SU-DHL-6 (cell line): ENCODE measurements around the gene TREH.

Experiments used
- H2AFZ ChIP-seq: fragments of 200-600 bp; sonication (generic); 2 replicates; pipeline ENCODE4 v1.6.1; 2014; ENCODE audit warnings: low read depth, mild to moderate bottlenecking, moderate library complexity, mixed read lengths, antibody characterized with exemption, low read length; ENCODE audit not compliant: severe bottlenecking
- H3F3A ChIP-seq: fragments of 200-600 bp; shearing (Covaris generic); 2 replicates; pipeline ENCODE4 v1.6.0; 2016; ENCODE audit warnings: antibody characterized with exemption, mild to moderate bottlenecking; ENCODE audit not compliant: insufficient read depth
- H3K27ac ChIP-seq: fragments of 200-600 bp; sonication (generic); 2 replicates; pipeline ENCODE4 v1.5.1; 2016; ENCODE audit warnings: low read depth, mild to moderate bottlenecking, low read length, moderate library complexity, mixed read lengths
- H3K27me3 ChIP-seq: fragments of 200-600 bp; sonication (generic), shearing (Covaris generic); 2 replicates; pipeline ENCODE4 v1.6.0; 2014; ENCODE audit warnings: mild to moderate bottlenecking, low read length
- H3K36me3 ChIP-seq: fragments of 200-600 bp; sonication (generic); 2 replicates; pipeline ENCODE4 v1.6.1; 2014; ENCODE audit warnings: mild to moderate bottlenecking, low read length, mixed read lengths
- H3K4me2 ChIP-seq: fragments of 300-600, 200-600 bp; shearing (Covaris generic), sonication (generic); 2 replicates; pipeline ENCODE4 v1.6.0; 2014; ENCODE audit warnings: low read length, low read depth, mild to moderate bottlenecking; ENCODE audit not compliant: poor library complexity, severe bottlenecking
- H3K4me3 ChIP-seq: fragments of 200-600 bp; sonication (generic); 2 replicates; pipeline ENCODE4 v1.5.1; 2014; ENCODE audit warnings: antibody characterized with exemption, low read length, mild to moderate bottlenecking, mixed read lengths; ENCODE audit not compliant: insufficient read depth, poor library complexity, severe bottlenecking
- H3K79me2 ChIP-seq: fragments of 200-600 bp; sonication (generic); 2 replicates; pipeline ENCODE4 v1.6.1; 2014; ENCODE audit warnings: mild to moderate bottlenecking, low read length, moderate library complexity; ENCODE audit not compliant: insufficient read depth
- H3K9ac ChIP-seq: fragments of 200-600 bp; sonication (generic); 2 replicates; pipeline ENCODE4 v1.7.0; 2014; ENCODE audit warnings: mild to moderate bottlenecking, low read length
- H3K9me2 ChIP-seq: fragments of 200-600 bp; sonication (generic); replicated peaks from 2 replicates; pipeline ENCODE4 v1.6.1; 2014; ENCODE audit warnings: low read length; ENCODE audit not compliant: insufficient read depth
- H3K9me3 ChIP-seq: fragments of 200-600 bp; sonication (generic); 2 replicates; pipeline ENCODE4 v1.6.1; 2014; ENCODE audit warnings: low read length, mixed read lengths; ENCODE audit not compliant: insufficient read depth
- H4K20me1 ChIP-seq: fragments of 200-600 bp; sonication (generic); 2 replicates; pipeline ENCODE4 v1.6.1; 2014; ENCODE audit warnings: low read depth, mild to moderate bottlenecking, antibody characterized with exemption, low read length, moderate library complexity, mixed read lengths
- EZH2phosphoT487 ChIP-seq: fragments of 200-600 bp; sonication (generic), shearing (Covaris generic); conservative IDR thresholded peaks from 2 replicates; pipeline ENCODE4 v1.6.1; 2018; ENCODE audit warnings: mild to moderate bottlenecking, antibody characterized with exemption, low read length, moderate library complexity, mixed read lengths
- TF ChIP-seq, protein P1 (sequence below): fragments of 200-600 bp; sonication (generic); IDR thresholded peaks from one replicate; pipeline ENCODE4 v1.5.1; 2017; ENCODE audit warnings: antibody characterized with exemption, mild to moderate bottlenecking, low read length, moderate library complexity; ENCODE audit not compliant: insufficient read depth, poor library complexity, severe bottlenecking

The TREH gene

DNA sequence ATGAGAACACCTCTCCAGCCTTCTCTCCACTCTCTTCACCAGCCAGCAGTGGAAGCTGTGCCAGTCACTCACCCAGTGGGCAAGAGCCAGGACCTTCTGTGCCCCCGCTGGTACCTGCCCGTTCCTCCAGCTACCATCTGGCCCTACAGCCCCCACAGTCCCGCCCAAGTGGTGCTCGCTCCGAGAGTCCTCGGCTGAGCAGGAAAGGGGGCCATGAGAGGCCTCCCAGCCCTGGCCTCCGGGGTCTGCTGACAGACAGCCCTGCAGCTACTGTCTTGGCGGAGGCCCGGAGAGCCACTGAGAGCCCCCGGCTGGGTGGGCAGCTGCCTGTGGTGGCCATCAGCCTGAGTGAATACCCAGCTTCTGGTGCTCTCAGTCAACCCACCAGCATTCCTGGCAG lies 51.9 kb downstream of the TREH start:
- H3K4me2 ChIP-seq: no peak overlapping the region
- no peak overlapping the region for H3K27ac ChIP-seq
- no peak overlapping the region for H3K4me3 ChIP-seq
- no peaks in the 10 kb centered on the region for H4K20me1 ChIP-seq
- H2AFZ ChIP-seq: no peak overlapping the region
- H3K36me3 ChIP-seq: no peaks in the 10 kb centered on the region
- no peaks in the 10 kb centered on the region for H3K9me2 ChIP-seq
- TF ChIP-seq, protein P1, sequence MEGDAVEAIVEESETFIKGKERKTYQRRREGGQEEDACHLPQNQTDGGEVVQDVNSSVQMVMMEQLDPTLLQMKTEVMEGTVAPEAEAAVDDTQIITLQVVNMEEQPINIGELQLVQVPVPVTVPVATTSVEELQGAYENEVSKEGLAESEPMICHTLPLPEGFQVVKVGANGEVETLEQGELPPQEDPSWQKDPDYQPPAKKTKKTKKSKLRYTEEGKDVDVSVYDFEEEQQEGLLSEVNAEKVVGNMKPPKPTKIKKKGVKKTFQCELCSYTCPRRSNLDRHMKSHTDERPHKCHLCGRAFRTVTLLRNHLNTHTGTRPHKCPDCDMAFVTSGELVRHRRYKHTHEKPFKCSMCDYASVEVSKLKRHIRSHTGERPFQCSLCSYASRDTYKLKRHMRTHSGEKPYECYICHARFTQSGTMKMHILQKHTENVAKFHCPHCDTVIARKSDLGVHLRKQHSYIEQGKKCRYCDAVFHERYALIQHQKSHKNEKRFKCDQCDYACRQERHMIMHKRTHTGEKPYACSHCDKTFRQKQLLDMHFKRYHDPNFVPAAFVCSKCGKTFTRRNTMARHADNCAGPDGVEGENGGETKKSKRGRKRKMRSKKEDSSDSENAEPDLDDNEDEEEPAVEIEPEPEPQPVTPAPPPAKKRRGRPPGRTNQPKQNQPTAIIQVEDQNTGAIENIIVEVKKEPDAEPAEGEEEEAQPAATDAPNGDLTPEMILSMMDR: no peak
- TF ChIP-seq EZH2phosphoT487: no peak
- H3K9ac ChIP-seq: no peak overlapping the region
- H3K27me3 ChIP-seq: no peaks in the 10 kb centered on the region
- H3K79me2 ChIP-seq: no peaks in the 10 kb centered on the region
- no peaks in the 10 kb centered on the region for H3F3A ChIP-seq
- no peaks in the 10 kb centered on the region for H3K9me3 ChIP-seq

DNA sequence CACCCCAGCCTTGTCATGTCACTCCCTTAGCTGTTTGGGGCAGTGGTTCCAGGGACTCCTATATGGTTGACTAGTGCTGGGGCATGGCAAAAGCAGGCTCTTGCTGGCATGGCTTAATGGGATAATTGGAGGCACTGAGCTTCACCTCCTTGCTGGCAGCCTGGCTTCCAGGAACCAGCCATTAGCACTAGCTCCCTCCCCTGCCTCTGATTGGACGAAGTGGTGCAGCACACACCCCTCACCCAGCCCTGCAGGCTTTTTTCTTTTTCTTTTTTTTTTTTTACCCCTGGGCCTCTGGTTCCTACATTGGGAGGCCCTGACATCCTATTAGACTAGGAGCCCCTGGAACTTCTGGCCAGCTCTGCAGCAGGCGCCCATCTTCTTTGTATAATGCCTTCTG lies 53.5 kb downstream of the TREH start:
- no peaks in the 10 kb centered on the region for H3F3A ChIP-seq
- H3K4me3 ChIP-seq: no peak overlapping the region
- no peak overlapping the region for H2AFZ ChIP-seq
- no peak overlapping the region for H3K4me2 ChIP-seq
- no peak overlapping the region for H3K27ac ChIP-seq
- no peaks in the 10 kb centered on the region for H4K20me1 ChIP-seq
- no peaks in the 10 kb centered on the region for H3K36me3 ChIP-seq
- H3K27me3 ChIP-seq: no peaks in the 10 kb centered on the region
- H3K9ac ChIP-seq: no peak overlapping the region
- H3K9me3 ChIP-seq: no peaks in the 10 kb centered on the region
- no peaks in the 10 kb centered on the region for H3K9me2 ChIP-seq
- no peak for TF ChIP-seq EZH2phosphoT487
- TF ChIP-seq, protein P1: no peak
- no peaks in the 10 kb centered on the region for H3K79me2 ChIP-seq

DNA sequence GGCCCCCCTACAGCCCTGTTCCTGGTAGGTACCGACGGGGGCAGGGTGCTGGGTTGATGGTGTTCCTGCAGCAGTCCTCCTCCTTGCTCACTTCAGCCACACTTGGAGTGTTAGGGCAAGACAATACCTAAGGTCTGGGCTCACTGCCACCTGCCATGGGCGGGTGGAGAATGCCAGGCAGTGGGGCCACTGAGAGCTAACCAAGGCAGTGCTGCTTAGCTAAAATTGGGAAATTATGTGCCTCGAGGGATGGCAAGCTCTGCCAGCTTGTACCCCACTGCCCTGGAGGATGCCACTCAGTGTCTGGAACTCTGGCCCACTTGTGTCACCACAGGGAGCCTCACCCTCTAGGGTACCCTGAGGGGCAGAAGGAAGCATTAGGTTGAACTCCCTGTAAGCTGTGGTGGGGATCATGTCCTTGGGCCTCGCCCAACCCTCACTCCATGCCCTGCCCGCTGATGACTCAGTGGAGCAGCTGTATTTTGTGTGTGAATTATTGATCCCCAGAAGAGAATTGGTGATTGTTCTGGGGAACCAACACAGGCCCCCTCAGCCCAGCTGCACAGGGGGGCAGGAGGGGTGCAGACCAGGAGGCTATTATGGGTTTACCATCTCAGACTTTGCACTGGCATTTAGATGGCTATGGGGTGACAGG lies 54.3 kb downstream of the TREH start:
- H3F3A ChIP-seq: no peaks in the 10 kb centered on the region
- no peaks in the 10 kb centered on the region for H4K20me1 ChIP-seq
- no peaks in the 10 kb centered on the region for H3K9me3 ChIP-seq
- no peak overlapping the region for H3K4me3 ChIP-seq
- H3K9me2 ChIP-seq: no peaks in the 10 kb centered on the region
- H3K9ac ChIP-seq: no peak overlapping the region
- TF ChIP-seq, protein P1: no peak
- no peak for TF ChIP-seq EZH2phosphoT487
- H2AFZ ChIP-seq: no peak overlapping the region
- H3K27me3 ChIP-seq: no peaks in the 10 kb centered on the region
- no peaks in the 10 kb centered on the region for H3K36me3 ChIP-seq
- no peaks in the 10 kb centered on the region for H3K79me2 ChIP-seq
- H3K27ac ChIP-seq: no peak overlapping the region
- H3K4me2 ChIP-seq: no peak overlapping the region
